GM13976 (cell line): ENCODE results near the gene MOB2.

Source experiments
- DNase-seq: peaks from one replicate; pipeline ENCODE4 v3.0.0; 2012; ENCODE audit warnings: low spot score
- CTCF ChIP-seq: IDR thresholded peaks from 2 replicates; pipeline ENCODE4 v1.5.1; 2012; ENCODE audit warnings: borderline replicate concordance, mild to moderate bottlenecking; ENCODE audit not compliant: insufficient read depth; ENCODE audit errors: extremely low read depth, missing control alignments, control extremely low read depth
- in situ Hi-C: fragments of 300-500 bp; cut with MboI; formaldehyde crosslinking; loops from one replicate; pipeline ENCODE4 v1.12.0; 2022; ENCODE audit warnings: low sequenced_read_pairs, mixed read lengths, inconsistent platforms; ENCODE audit not compliant: unreplicated experiment

MOB2 gene

GRCh38 chr11:1503708-1504104 lies 17.1 kb upstream of the MOB2 start:
- in situ Hi-C loops = no loop called here
- DNase-seq = no peak
- no peak for TF ChIP-seq CTCF

GRCh38 chr11:1502954-1503707 lies 16.6 kb upstream of the MOB2 start:
- in situ Hi-C loops = no loop called here
- no peak for TF ChIP-seq CTCF
- DNase-seq = no peak

GRCh38 chr11:1502168-1502953 lies 15.8 kb upstream of the MOB2 start:
- TF ChIP-seq CTCF = no peak
- in situ Hi-C loops = no loop called here
- no peak for DNase-seq

- no peak for DNase-seq
- no peak for TF ChIP-seq CTCF
- in situ Hi-C loops = no loop called here
Measured at GRCh38 chr11:1501421-1502167, 15.0 kb upstream of the MOB2 start.

GRCh38 chr11:1500466-1501420 lies 14.2 kb upstream of the MOB2 start:
- DNase-seq = no peak
- in situ Hi-C loops = no loop called here
- TF ChIP-seq CTCF = no peak
